ENCODE measurements around the gene SUN1. TPM values are rescaled to one million over a fixed set of nuclear protein-coding genes. Genes with fewer than 3 reads are reported as not detected.

Gene SUN1
- total RNA-seq, 1 experiment from 2014 or later: 181 TPM

- H2AFZ ChIP-seq (ENCODE audit: low read depth, low read length, poor library complexity, severe bottlenecking): no peak overlapping the region
- TF ChIP-seq RAD21 (IDR thresholded peaks at IDR 0.05; ENCODE audit: low read depth) (no peak), EZH2phosphoT487 (IDR thresholded peaks at IDR 0.05; ENCODE audit: borderline replicate concordance) (no peak), CBX3 (IDR thresholded peaks at IDR 0.05; ENCODE audit: low read depth) (no peak), YY1 (IDR thresholded peaks at IDR 0.05; ENCODE audit: extremely low read depth, insufficient replicate concordance, low read depth, low read length) (no peak), ELF1 (IDR thresholded peaks at IDR 0.05; ENCODE audit: borderline replicate concordance, low read depth) (no peak), CTCF (IDR thresholded peaks at IDR 0.05 in 2 of 3, conservative IDR thresholded peaks at IDR 0.05 in 1 of 3; ENCODE audit: borderline replicate concordance in 1 of 3, insufficient read depth in 1 of 3, low read depth in 2 of 3, low read length in 2 of 3) (no peak), REST (IDR thresholded peaks at IDR 0.05; ENCODE audit: low read depth) (no peak), ZBTB33 (IDR thresholded peaks at IDR 0.05; ENCODE audit: extremely low read depth, insufficient replicate concordance, low read length) (no peak), JUND (IDR thresholded peaks at IDR 0.05) (no peak), MAX (IDR thresholded peaks at IDR 0.05) (no peak), ZFX (IDR thresholded peaks at IDR 0.05) (no peak), SP1 (IDR thresholded peaks at IDR 0.05; ENCODE audit: low read depth) (no peak), ATF3 (IDR thresholded peaks at IDR 0.05) (no peak), CEBPB (IDR thresholded peaks at IDR 0.05; ENCODE audit: low read depth) (no peak), SRF (IDR thresholded peaks at IDR 0.05; ENCODE audit: low read depth) (no peak), EGR1 (IDR thresholded peaks at IDR 0.05; ENCODE audit: low read depth) (no peak), FOSL1 (IDR thresholded peaks at IDR 0.05; ENCODE audit: low read depth) (no peak), ZNF274 (IDR thresholded peaks at IDR 0.05; ENCODE audit: low read depth, low read length) (no peak), SIN3A (IDR thresholded peaks at IDR 0.05; ENCODE audit: low read depth) (no peak), EZH2 (IDR thresholded peaks at IDR 0.05) (no peak)
- no peaks in the 10 kb centered on the region for H4K20me1 ChIP-seq (ENCODE audit: insufficient read depth)
- no peaks in the 10 kb centered on the region for H3K27me3 ChIP-seq (ENCODE audit: insufficient read depth, low read length)
- no peak overlapping the region for H3K4me2 ChIP-seq (ENCODE audit: low read length)
- no peak overlapping the region for H3K27ac ChIP-seq (ENCODE audit: low read depth, low read length)
- H3K9me3 ChIP-seq (ENCODE audit: control insufficient read depth in 1 of 2, insufficient read depth in 1 of 2, low read depth in 1 of 2, low read length in 2 of 2): no peaks in the 10 kb centered on the region
- POLR2A ChIA-PET: no interaction called here
- no peak overlapping the region for H3K4me3 ChIP-seq (replicated peaks in 1 of 2; ENCODE audit: low read depth in 1 of 2, low read length in 2 of 2)
- ATAC-seq (no peak), DNase-seq (ENCODE audit: low read depth, low spot score) (no peak)
- RAD21 ChIA-PET (ENCODE audit: low non-redundant PET in 1 of 2, low total read pairs in 2 of 2, uncharacterized antibody in 2 of 2, unreplicated experiment in 2 of 2): no interaction called here
- no peaks in the 10 kb centered on the region for H3K79me2 ChIP-seq (ENCODE audit: insufficient read depth, low read length)
- intact Hi-C loops (cut with micrococcal nuclease): no loop called here
- H3K36me3 ChIP-seq (ENCODE audit: control insufficient read depth in 1 of 2, insufficient read depth in 2 of 2, low read length in 2 of 2): peaks cover 6 to 17% of the 10 kb centered on the region in 2 experiments; a peak in 3 of 4 replicates
- no peaks in the 10 kb centered on the region for H3K9me2 ChIP-seq (ENCODE audit: insufficient read depth)
- CTCF ChIA-PET: no interaction called here
- no peak overlapping the region for H3K9ac ChIP-seq (ENCODE audit: low read length)
- H3K4me1 ChIP-seq (ENCODE audit: control insufficient read depth in 1 of 2, insufficient read depth in 2 of 2, low read length in 2 of 2): peaks cover 7 to 9% of the 10 kb centered on the region in 2 experiments
- no TSS peak for BruUV-seq (replicated peaks)
Observed at GRCh38 chr7:897086-897485, 64.8 kb downstream of the SUN1 start.
